LNCAP (cell line): ENCODE results near the gene IGF2R.

Experiments used
- CTCF ChIP-seq: fragments of 450-650 bp; IDR thresholded peaks from 2 replicates; pipeline ENCODE4 v1.5.1; 2017; ENCODE audit warnings: mild to moderate bottlenecking

Gene IGF2R

GRCh38 chr6:160106010-160106409 is 137.1 kb downstream of the IGF2R start:
- TF ChIP-seq CTCF = no peak

GRCh38 chr6:160106701-160107100 is 137.8 kb downstream of the IGF2R start:
- no peak for TF ChIP-seq CTCF

- no peak for TF ChIP-seq CTCF
Measured at GRCh38 chr6:160108077-160108476, 139.2 kb downstream of the IGF2R start.

- no peak for TF ChIP-seq CTCF
Measured at GRCh38 chr6:160110586-160111123, 141.8 kb downstream of the IGF2R start.

- no peak for TF ChIP-seq CTCF
Measured at GRCh38 chr6:160111806-160112205, 142.9 kb downstream of the IGF2R start.

DNA sequence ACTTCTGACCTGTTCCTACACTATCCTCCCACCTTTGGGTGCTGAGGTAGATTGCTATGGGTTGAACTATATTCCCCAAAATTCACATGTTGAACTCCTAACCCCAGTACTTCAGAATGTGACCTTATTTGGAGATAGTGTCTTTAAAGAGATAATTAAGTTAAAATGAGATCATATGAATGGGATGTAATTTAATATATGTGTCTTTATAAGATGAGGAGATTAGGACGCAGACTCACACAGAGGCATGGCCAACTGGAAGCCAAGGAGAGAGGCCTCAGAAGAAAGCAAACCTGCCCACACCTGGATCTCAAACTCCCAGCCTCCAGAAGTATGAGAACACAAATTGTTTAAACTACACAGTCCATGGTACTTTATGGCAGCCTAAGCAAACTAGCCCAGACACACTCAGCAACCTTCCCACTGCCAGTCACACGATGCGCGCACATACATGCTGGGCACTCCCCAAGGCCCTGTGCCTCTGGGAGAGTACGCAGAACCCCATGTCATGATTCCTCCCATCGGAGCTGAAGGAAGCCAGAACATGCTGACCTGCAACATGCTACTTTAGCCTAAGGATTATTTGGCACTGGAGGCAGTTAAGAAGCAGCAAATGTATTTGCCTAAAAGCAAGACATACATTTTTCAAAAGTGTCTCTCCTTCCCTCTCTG is 143.9 kb downstream of the IGF2R start:
- TF ChIP-seq CTCF = no peak

GRCh38 chr6:160115421-160115820 is 146.5 kb downstream of the IGF2R start:
- no peak for TF ChIP-seq CTCF

- TF ChIP-seq CTCF = no peak
Measured at GRCh38 chr6:160116411-160116810, 147.5 kb downstream of the IGF2R start.
